CD4-positive, CD25-positive, alpha-beta regulatory T cell (primary cell): ENCODE measurements around the gene CLN3. TPM values are rescaled to one million over a fixed set of nuclear protein-coding genes. Genes with fewer than 3 reads are reported as not detected.

Experiments used
- ATAC-seq, 2 donors: fragments of 150-1000 bp; cut with Tn5 transposase; one replicate each; pipeline ENCODE4 v1.10.0; 2021; ENCODE audit warnings: low read depth in 2 of 2, moderate number of reproducible peaks in 2 of 2, moderate library complexity in 1 of 2
- DNase-seq, 3 donors: peaks; one replicate each; pipeline versions ENCODE4 v3.0.0 to v3.0.0-alpha.2; 2012 to 2022; ENCODE audit warnings: mixed read lengths in 1 of 3
- H3K27ac ChIP-seq: one replicate; pipeline ENCODE4 v1.7.0; 2013; ENCODE audit warnings: mild to moderate bottlenecking, low read length; ENCODE audit not compliant: insufficient read depth, poor library complexity, severe bottlenecking
- H3K27me3 ChIP-seq: one replicate; pipeline ENCODE4 v1.7.0; 2013; ENCODE audit warnings: low read length; ENCODE audit not compliant: control insufficient read depth, insufficient read depth
- H3K36me3 ChIP-seq: one replicate; pipeline ENCODE4 v1.7.0; 2013; ENCODE audit warnings: mild to moderate bottlenecking, low read length, moderate library complexity; ENCODE audit not compliant: control insufficient read depth, insufficient read depth
- H3K4me1 ChIP-seq: 2 replicates; pipeline ENCODE4 v1.7.0; 2013; ENCODE audit warnings: mild to moderate bottlenecking, low read length; ENCODE audit not compliant: insufficient read depth, control insufficient read depth, poor library complexity, severe bottlenecking
- H3K4me3 ChIP-seq: one replicate; pipeline ENCODE4 v1.7.0; 2013; ENCODE audit warnings: low read depth, mild to moderate bottlenecking, low read length, moderate library complexity
- H3K9me3 ChIP-seq, 2 experiments: 1 replicate in 1 of 2; 2 replicates in 1 of 2; pipeline ENCODE4 v1.7.0; 2013; ENCODE audit warnings: low read length in 2 of 2, mild to moderate bottlenecking in 1 of 2, moderate library complexity in 1 of 2; ENCODE audit not compliant: control insufficient read depth in 2 of 2
- H3K27ac Mint-ChIP-seq, 3 donors: one replicate each; pipeline ENCODE4 v1.8.0; 2020 to 2022; ENCODE audit warnings: mild to moderate bottlenecking in 3 of 3, mixed read lengths in 3 of 3, moderate library complexity in 2 of 3
- H3K27me3 Mint-ChIP-seq: one replicate; pipeline ENCODE4 v1.8.0; 2022; ENCODE audit warnings: mild to moderate bottlenecking, mixed read lengths
- H3K36me3 Mint-ChIP-seq: one replicate; pipeline ENCODE4 v1.8.0; 2020; ENCODE audit warnings: mixed read lengths
- H3K4me1 Mint-ChIP-seq, 4 donors: one replicate each; pipeline ENCODE4 v1.8.0; 2020 to 2022; ENCODE audit warnings: mixed read lengths in 4 of 4, mild to moderate bottlenecking in 1 of 4
- H3K4me3 Mint-ChIP-seq, 4 donors: one replicate each; pipeline ENCODE4 v1.8.0; 2020 to 2022; ENCODE audit warnings: mild to moderate bottlenecking in 4 of 4, mixed read lengths in 4 of 4, moderate library complexity in 3 of 4
- H3K9me3 Mint-ChIP-seq, 7 donors: one replicate each; pipeline ENCODE4 v1.8.0; 2020 to 2022; ENCODE audit warnings: mixed read lengths in 7 of 7, mild to moderate bottlenecking in 3 of 7, moderate library complexity in 2 of 7
- polyA plus RNA-seq, 4 donors: library from polyadenylated mRNA; unstranded; fragments of 300-500 nt; fragmentation: Illumina TruSeq; gene quantifications; one replicate each; pipeline ENCODE4 v1.2.3, GENCODE V29; 2021
- total RNA-seq: library from RNA; stranded (reverse); gene quantifications from one replicate; pipeline ENCODE4 v1.2.3, GENCODE V29; 2022

CLN3 gene
- total and polyA plus RNA-seq, 5 donors from 2014 or later, result 24.8 to 55.2 (median 31.7) TPM

DNA sequence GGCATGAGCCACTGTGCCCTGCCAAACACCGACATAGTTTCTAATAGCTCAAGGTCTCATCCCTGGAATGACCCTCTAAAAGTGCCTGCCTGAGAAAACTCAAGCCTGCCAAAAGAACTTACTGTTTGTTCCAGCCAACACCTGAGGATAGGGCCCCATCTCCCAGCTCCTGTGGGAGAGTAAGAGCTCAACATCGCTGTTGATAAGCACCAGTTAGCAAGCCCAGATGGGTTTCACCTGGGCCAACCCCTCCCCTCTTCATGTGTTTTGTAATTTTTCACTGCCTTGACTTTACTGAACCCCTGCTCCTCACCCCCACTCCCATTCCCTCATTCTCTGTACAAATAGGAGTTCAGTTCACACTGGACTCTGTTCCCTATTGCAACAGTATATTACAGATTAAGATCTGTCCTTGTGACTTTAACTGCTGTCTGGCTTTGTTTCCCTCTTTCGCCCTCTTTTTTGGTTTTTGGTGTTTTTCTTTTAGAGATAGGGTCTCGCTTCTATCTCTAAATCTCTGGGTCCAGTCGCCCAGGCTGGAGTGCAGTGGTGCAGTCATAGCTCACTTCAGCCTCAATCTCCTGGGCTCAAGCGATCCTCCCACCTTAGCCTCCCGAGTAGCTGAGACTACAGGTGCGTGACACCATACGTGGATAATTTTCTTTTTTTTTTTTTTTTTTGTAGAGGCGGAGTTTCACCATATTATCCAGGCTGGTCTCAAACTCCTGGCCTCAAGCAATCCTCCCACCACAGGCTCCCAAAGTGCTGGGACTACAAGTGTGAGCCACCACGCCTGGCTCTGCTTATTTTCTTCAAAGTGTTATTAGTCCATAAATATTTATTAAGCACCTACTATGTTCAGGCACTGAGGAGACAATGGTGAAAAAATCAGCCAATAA lies 34.6 kb upstream of the CLN3 start:
- Histone ChIP-seq H3K4me3 (no peak overlapping the region), H3K9me3 (no peaks in the 10 kb centered on the region), H3K4me1 (no peaks in the 10 kb centered on the region), H3K36me3 (no peaks in the 10 kb centered on the region), H3K27ac (no peak overlapping the region), H3K27me3 (no peaks in the 10 kb centered on the region)
- Mint-ChIP-seq H3K4me3 (no peak overlapping the region), H3K36me3 (no peaks in the 10 kb centered on the region), H3K4me1 (peaks cover 0 to 11% (median 3%) of the 10 kb centered on the region in 4 donors), H3K27me3 (peaks cover 4% of the 10 kb centered on the region), H3K9me3 (no peaks in the 10 kb centered on the region), H3K27ac (peak overlapping the region in 1 of 3 donors; percentile 40)
- ATAC-seq (no peak), DNase-seq (no peak)

DNA sequence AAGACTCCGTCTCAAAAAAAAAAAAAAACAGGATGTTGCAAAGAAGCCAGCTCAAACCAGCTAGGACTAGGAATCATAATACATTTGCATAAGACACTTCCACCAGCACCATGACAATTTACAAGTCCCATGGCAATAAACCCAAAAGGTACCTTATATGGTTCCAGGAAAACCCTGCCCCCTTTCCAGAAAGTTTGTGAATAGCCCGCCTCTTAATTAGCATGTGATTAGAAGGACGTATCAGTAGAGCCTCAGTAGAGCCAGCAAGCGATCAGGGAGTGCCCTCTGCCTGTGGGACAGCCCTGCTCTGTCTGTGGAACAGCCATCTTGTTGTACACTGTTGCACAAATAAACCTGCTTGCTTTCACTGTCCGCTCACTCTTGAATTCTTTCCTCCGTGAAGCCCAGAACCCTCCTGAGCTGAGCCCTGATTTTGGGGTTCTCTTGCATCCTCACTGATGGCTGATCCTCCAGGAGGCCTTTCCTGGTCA lies 32.9 kb upstream of the CLN3 start:
- peak in 1 of 3 donors; percentile 38 for DNase-seq
- Histone ChIP-seq H3K36me3 (no peaks in the 10 kb centered on the region), H3K4me3 (no peak overlapping the region), H3K4me1 (no peaks in the 10 kb centered on the region), H3K9me3 (no peaks in the 10 kb centered on the region), H3K27ac (no peak overlapping the region), H3K27me3 (no peaks in the 10 kb centered on the region)
- peaks cover 4% of the 10 kb centered on the region for H3K27me3 Mint-ChIP-seq
- ATAC-seq, result peak in 1 of 2 donors; percentile 28
- no peaks in the 10 kb centered on the region for H3K9me3 Mint-ChIP-seq
- H3K36me3 Mint-ChIP-seq, result no peaks in the 10 kb centered on the region
- H3K4me3 Mint-ChIP-seq, result no peak overlapping the region
- H3K4me1 Mint-ChIP-seq, result peaks cover 0 to 14% (median 3%) of the 10 kb centered on the region in 4 donors
- no peak overlapping the region for H3K27ac Mint-ChIP-seq

DNA sequence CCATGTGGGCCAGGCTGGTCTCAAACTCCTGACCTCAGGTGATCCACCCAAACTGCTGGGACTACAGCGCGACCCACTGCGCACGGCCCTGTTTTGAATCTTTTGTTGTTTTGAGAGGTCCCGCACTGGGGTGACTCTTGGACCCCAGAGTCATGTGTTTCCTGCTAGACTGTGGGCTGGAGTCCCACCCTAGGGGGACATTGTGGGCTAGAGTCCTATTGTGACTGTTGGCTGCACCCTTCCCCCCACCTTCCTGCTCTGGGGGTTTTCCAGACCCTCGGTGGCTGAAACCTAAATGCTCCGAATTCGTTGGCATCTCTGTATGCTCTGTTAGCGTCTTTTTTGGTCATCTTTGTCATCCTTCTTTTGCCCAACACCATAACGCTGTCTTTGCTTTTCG lies 30.9 kb upstream of the CLN3 start:
- Mint-ChIP-seq H3K36me3 (no peaks in the 10 kb centered on the region), H3K4me3 (no peak overlapping the region), H3K27ac (no peak overlapping the region)

DNA sequence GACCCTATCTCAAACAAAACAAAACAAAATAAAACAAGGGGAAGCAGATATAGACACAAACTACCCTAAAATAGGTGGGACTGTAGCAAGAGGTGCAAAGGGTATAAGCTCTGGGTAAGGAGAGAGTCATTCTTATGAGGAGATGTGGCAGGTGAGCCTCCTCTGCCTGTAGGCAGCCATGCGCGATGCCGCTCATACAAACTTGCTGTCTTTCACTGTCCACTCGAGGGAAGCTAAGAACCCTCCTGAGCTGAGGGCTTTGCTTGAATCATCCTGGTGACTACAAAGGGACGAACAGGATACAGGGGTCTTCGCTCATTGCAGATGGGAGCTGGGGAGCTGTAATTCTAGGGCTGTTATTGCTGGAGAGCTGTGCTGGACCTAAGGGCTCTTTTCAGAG lies 29.6 kb upstream of the CLN3 start:
- Histone ChIP-seq H3K36me3 (no peaks in the 10 kb centered on the region), H3K4me3 (no peak overlapping the region), H3K4me1 (no peaks in the 10 kb centered on the region), H3K27ac (no peak overlapping the region), H3K27me3 (no peaks in the 10 kb centered on the region), H3K9me3 (no peaks in the 10 kb centered on the region)
- Mint-ChIP-seq H3K36me3 (no peaks in the 10 kb centered on the region), H3K4me3 (no peak overlapping the region), H3K4me1 (peaks cover 0 to 14% (median 3%) of the 10 kb centered on the region in 4 donors), H3K27ac (no peak overlapping the region), H3K9me3 (no peaks in the 10 kb centered on the region), H3K27me3 (peaks cover 5% of the 10 kb centered on the region)
- no peak for DNase-seq
- ATAC-seq, result no peak

More for the DNA sequence above, 30.9 kb upstream of the CLN3 start:
- Histone ChIP-seq H3K9me3 (no peaks in the 10 kb centered on the region), H3K4me3 (no peak overlapping the region), H3K27ac (no peak overlapping the region), H3K4me1 (no peaks in the 10 kb centered on the region), H3K36me3 (no peaks in the 10 kb centered on the region), H3K27me3 (no peaks in the 10 kb centered on the region)
- no peak for ATAC-seq
- peaks cover 4% of the 10 kb centered on the region for H3K27me3 Mint-ChIP-seq
- H3K4me1 Mint-ChIP-seq, result peaks cover 0 to 14% (median 3%) of the 10 kb centered on the region in 4 donors
- H3K9me3 Mint-ChIP-seq, result no peaks in the 10 kb centered on the region
- no peak for DNase-seq

DNA sequence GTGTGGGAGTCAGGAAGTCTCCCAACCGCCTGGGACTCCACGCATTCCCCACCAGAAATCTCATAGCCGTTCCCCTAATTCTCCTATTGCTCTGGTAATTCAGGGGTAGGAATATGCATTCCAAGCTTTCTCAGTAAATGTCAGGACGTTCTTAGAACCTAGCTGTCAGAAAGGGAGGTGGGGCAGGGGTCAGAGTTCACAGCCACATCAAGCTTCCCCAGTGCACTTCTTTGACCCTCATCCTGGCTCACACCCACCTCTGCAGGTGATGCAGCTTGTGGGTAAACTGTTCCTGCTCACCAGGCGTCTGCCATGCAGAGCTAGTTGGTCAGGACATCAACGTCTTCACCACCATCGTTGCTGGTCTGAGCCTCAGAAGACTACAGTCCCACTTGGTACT lies 28.8 kb upstream of the CLN3 start:
- no peak overlapping the region for H3K4me3 Mint-ChIP-seq

DNA sequence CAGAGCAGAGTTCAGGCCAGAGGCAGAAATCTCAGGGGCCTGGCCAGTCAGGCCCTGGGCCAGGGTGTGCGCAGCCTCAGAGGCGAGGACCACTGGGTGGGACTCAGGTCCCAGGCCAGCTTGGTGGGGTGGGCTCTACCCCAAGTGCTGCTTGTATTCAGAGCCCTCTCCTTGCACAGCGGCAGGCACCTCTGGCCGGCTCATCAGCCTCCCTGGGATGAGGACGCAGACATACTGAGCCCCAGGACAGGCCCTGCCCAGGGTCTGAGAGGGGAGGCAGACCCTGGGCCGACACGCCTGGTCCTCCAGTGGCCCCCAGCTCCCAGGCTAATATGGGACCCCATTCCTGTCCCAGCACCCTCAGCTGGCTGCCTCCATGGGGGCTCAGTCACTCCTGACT lies 22.4 kb upstream of the CLN3 start:
- ATAC-seq, result no peak
- Histone ChIP-seq H3K4me1 (no peaks in the 10 kb centered on the region), H3K36me3 (no peaks in the 10 kb centered on the region), H3K27me3 (no peaks in the 10 kb centered on the region), H3K9me3 (no peaks in the 10 kb centered on the region), H3K4me3 (no peak overlapping the region), H3K27ac (no peak overlapping the region)
- peaks cover 0 to 13% (median 3%) of the 10 kb centered on the region in 4 donors for H3K4me1 Mint-ChIP-seq
- no peak for DNase-seq
- H3K36me3 Mint-ChIP-seq, result no peaks in the 10 kb centered on the region
- H3K27ac Mint-ChIP-seq, result no peak overlapping the region
- no peak overlapping the region for H3K4me3 Mint-ChIP-seq
- peaks cover 9% of the 10 kb centered on the region for H3K27me3 Mint-ChIP-seq
- H3K9me3 Mint-ChIP-seq, result no peaks in the 10 kb centered on the region

More for the DNA sequence above, 28.8 kb upstream of the CLN3 start:
- no peak for DNase-seq
- H3K36me3 Mint-ChIP-seq, result no peaks in the 10 kb centered on the region
- no peak for ATAC-seq
- Histone ChIP-seq H3K4me1 (no peaks in the 10 kb centered on the region), H3K36me3 (no peaks in the 10 kb centered on the region), H3K27ac (no peak overlapping the region), H3K4me3 (no peak overlapping the region), H3K27me3 (no peaks in the 10 kb centered on the region), H3K9me3 (no peaks in the 10 kb centered on the region)
- no peak overlapping the region for H3K27ac Mint-ChIP-seq
- H3K9me3 Mint-ChIP-seq, result no peaks in the 10 kb centered on the region
- H3K27me3 Mint-ChIP-seq, result peaks cover 5% of the 10 kb centered on the region
- H3K4me1 Mint-ChIP-seq, result peaks cover 0 to 11% (median 3%) of the 10 kb centered on the region in 4 donors

DNA sequence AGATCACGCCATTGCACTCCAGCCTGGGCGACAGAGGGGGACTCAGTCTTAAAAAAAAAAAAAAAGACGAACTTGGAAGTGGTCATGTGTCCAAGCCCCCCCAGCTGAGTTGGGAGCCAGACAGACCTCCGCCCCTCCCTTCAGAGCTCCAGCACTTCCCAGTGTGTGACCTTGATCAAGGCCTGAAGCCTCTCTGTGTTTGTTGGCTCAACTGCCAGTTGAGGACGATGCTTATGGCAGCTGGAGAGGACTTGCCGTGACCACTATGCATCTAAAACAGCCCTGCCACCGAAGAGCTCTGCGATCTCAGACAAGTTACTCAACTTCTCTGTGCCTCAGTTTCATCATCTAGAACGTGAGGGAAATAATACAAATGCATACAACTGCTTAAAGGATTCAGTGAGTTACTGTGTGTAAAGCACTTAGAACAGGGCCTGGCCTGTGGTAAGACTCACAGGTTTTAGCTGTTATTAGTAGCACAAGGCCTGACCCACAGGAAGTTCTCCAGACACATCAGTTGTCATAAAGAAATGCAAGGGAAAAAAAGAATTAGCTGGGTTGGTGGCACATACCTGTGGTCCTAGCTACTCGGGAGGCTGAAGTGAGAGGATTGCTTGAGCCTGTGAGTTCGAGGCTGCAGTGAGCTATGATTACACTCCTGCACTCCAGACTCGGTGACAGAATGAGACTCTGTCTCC lies 21.8 kb upstream of the CLN3 start:
- Mint-ChIP-seq H3K36me3 (no peaks in the 10 kb centered on the region), H3K27ac (no peak overlapping the region)
- H3K27me3 ChIP-seq, result no peaks in the 10 kb centered on the region

More for the DNA sequence above, 21.8 kb upstream of the CLN3 start:
- peaks cover 9% of the 10 kb centered on the region for H3K27me3 Mint-ChIP-seq
- no peaks in the 10 kb centered on the region for H3K4me1 ChIP-seq
- no peak overlapping the region for H3K27ac ChIP-seq
- H3K4me3 Mint-ChIP-seq, result no peak overlapping the region
- no peaks in the 10 kb centered on the region for H3K9me3 ChIP-seq
- DNase-seq (no peak), ATAC-seq (no peak)
- peaks cover 0 to 13% (median 3%) of the 10 kb centered on the region in 4 donors for H3K4me1 Mint-ChIP-seq
- H3K36me3 ChIP-seq, result no peaks in the 10 kb centered on the region
- H3K9me3 Mint-ChIP-seq, result no peaks in the 10 kb centered on the region
- no peak overlapping the region for H3K4me3 ChIP-seq
